Measurements from ENCODE around the gene AIFM1. TPM values are rescaled to one million over a fixed set of nuclear protein-coding genes. Genes with fewer than 3 reads are reported as not detected.
A peak's percentile ranks its signal among the peaks of the same experiment; 100 is the strongest.

The AIFM1 gene
- total RNA-seq, 1 donor, result 15.2 TPM

DNA sequence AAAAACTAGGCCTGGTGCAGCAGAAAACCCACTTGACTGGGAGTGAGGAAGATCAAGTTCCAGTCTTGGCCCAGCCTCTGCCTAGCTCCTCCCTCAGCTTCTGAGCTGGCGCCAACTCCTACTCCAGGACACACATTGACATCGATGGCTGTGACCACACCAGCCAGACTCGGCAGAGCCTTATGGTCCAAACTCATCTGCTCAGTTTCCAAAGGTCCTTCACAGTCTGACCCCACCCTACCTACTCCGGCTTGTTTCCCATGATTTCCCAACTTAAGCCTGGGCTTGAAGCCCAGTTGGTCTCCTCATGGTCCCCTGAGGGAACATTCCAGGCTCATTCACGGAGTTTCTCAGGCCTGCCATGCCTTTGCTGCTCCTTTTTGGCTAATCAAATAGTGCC is 65.5 kb downstream of the AIFM1 start:
- no peak overlapping the region for H2AFZ ChIP-seq (ENCODE audit: low read length)
- TF ChIP-seq, protein P1, sequence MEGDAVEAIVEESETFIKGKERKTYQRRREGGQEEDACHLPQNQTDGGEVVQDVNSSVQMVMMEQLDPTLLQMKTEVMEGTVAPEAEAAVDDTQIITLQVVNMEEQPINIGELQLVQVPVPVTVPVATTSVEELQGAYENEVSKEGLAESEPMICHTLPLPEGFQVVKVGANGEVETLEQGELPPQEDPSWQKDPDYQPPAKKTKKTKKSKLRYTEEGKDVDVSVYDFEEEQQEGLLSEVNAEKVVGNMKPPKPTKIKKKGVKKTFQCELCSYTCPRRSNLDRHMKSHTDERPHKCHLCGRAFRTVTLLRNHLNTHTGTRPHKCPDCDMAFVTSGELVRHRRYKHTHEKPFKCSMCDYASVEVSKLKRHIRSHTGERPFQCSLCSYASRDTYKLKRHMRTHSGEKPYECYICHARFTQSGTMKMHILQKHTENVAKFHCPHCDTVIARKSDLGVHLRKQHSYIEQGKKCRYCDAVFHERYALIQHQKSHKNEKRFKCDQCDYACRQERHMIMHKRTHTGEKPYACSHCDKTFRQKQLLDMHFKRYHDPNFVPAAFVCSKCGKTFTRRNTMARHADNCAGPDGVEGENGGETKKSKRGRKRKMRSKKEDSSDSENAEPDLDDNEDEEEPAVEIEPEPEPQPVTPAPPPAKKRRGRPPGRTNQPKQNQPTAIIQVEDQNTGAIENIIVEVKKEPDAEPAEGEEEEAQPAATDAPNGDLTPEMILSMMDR (IDR thresholded peaks at IDR 0.05; ENCODE audit: extremely low read depth, low read depth, low read length), result no peak
- H3K36me3 ChIP-seq (ENCODE audit: insufficient read depth, low read length), result no peaks in the 10 kb centered on the region
- H3K4me2 ChIP-seq (ENCODE audit: insufficient read depth, low read length), result peak overlapping the region; percentile 44
- peaks cover 20% of the 10 kb centered on the region for H4K20me1 ChIP-seq (ENCODE audit: insufficient read depth, low read length)
- peaks cover 70% of the 10 kb centered on the region for H3K79me2 ChIP-seq (ENCODE audit: insufficient read depth, low read length)
- H3K4me1 ChIP-seq (ENCODE audit: insufficient read depth, low read length), result peaks cover 25% of the 10 kb centered on the region
- H3K4me3 ChIP-seq (ENCODE audit: insufficient read depth, low read length), result no peak overlapping the region
- no peaks in the 10 kb centered on the region for H3K9me3 ChIP-seq (ENCODE audit: low read depth, low read length)
- H3K27me3 ChIP-seq (ENCODE audit: insufficient read depth, low read length), result no peaks in the 10 kb centered on the region
- peak; percentile 94 for DNase-seq (ENCODE audit: insufficient read length, low spot score, missing footprints)
- H3K27ac ChIP-seq (ENCODE audit: low read depth, low read length), result peak overlapping the region; percentile 84

DNA sequence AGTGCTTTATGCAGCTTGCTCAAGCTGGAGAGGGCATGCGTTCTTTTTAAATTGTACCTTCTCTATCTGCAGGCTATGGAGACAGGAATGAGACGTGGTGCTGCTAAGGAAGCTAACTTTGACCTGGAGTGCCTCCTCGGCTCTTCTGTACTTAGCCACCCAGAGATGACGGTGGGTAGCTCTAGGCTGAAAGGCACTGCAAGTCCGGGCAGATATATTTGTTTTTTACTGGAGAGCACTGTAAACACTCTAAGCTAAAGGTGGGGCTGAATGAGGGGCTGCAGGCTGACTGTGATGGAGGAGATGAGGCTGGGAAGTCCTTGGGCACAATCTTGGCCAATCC is 67.5 kb downstream of the AIFM1 start:
- Histone ChIP-seq H3K4me1 (ENCODE audit: insufficient read depth, low read length) (peaks cover 20% of the 10 kb centered on the region), H3K27me3 (ENCODE audit: insufficient read depth, low read length) (no peaks in the 10 kb centered on the region), H3K9me3 (ENCODE audit: low read depth, low read length) (no peaks in the 10 kb centered on the region), H3K36me3 (ENCODE audit: insufficient read depth, low read length) (no peaks in the 10 kb centered on the region), H3K4me2 (ENCODE audit: insufficient read depth, low read length) (no peak overlapping the region), H3K27ac (ENCODE audit: low read depth, low read length) (no peak overlapping the region), H4K20me1 (ENCODE audit: insufficient read depth, low read length) (peaks cover 8% of the 10 kb centered on the region), H3K4me3 (ENCODE audit: insufficient read depth, low read length) (no peak overlapping the region), H3K79me2 (ENCODE audit: insufficient read depth, low read length) (peaks cover 68% of the 10 kb centered on the region), H2AFZ (ENCODE audit: low read length) (no peak overlapping the region)
- TF ChIP-seq, protein P1 (IDR thresholded peaks at IDR 0.05; ENCODE audit: extremely low read depth, low read depth, low read length), result no peak
- no peak for DNase-seq (ENCODE audit: insufficient read length, low spot score, missing footprints)

DNA sequence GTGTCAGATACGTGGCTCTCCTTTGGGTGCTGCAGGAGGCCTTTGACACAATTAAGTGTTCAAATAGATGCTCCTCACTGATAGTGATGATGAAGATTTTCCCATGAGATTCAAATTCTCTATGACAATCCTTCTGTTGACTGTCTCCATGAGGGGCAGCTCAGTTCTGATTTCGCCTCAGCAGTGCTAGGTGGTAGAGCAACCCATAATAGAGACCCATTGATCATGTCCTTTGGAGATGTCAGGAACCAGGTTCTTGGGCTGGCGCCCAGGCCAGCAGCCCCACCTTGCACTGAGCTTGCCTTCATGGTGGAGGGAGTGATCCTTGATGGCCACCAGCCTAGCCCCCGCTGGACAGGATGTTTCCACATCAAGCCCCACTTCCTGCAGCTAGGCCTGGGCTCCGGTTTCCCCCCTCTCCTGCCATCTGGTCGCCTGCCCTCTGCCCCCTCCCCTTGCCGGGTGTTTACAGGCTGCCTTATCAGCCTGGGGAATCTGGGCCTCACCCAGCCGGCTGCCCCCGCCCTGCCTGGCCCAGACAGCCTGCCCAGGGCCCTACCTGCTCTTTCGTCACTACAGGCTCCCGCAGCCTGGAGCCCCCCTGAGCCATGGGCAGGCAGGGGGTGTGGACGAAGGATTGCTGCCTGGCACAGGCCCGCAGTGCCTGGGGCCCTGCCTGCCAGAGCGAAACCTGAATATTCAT is 68.0 kb downstream of the AIFM1 start:
- no peaks in the 10 kb centered on the region for H3K36me3 ChIP-seq (ENCODE audit: insufficient read depth, low read length)
- H3K9me3 ChIP-seq (ENCODE audit: low read depth, low read length), result no peaks in the 10 kb centered on the region
- peaks cover 8% of the 10 kb centered on the region for H4K20me1 ChIP-seq (ENCODE audit: insufficient read depth, low read length)
- H3K79me2 ChIP-seq (ENCODE audit: insufficient read depth, low read length), result peaks cover 68% of the 10 kb centered on the region
- peak; percentile 78 for DNase-seq (ENCODE audit: insufficient read length, low spot score, missing footprints)
- H3K27ac ChIP-seq (ENCODE audit: low read depth, low read length), result no peak overlapping the region
- no peak overlapping the region for H3K4me2 ChIP-seq (ENCODE audit: insufficient read depth, low read length)
- TF ChIP-seq, protein P1 (IDR thresholded peaks at IDR 0.05; ENCODE audit: extremely low read depth, low read depth, low read length), result no peak
- no peak overlapping the region for H3K4me3 ChIP-seq (ENCODE audit: insufficient read depth, low read length)
- H3K4me1 ChIP-seq (ENCODE audit: insufficient read depth, low read length), result peaks cover 20% of the 10 kb centered on the region
- H3K27me3 ChIP-seq (ENCODE audit: insufficient read depth, low read length), result no peaks in the 10 kb centered on the region
- no peak overlapping the region for H2AFZ ChIP-seq (ENCODE audit: low read length)

DNA sequence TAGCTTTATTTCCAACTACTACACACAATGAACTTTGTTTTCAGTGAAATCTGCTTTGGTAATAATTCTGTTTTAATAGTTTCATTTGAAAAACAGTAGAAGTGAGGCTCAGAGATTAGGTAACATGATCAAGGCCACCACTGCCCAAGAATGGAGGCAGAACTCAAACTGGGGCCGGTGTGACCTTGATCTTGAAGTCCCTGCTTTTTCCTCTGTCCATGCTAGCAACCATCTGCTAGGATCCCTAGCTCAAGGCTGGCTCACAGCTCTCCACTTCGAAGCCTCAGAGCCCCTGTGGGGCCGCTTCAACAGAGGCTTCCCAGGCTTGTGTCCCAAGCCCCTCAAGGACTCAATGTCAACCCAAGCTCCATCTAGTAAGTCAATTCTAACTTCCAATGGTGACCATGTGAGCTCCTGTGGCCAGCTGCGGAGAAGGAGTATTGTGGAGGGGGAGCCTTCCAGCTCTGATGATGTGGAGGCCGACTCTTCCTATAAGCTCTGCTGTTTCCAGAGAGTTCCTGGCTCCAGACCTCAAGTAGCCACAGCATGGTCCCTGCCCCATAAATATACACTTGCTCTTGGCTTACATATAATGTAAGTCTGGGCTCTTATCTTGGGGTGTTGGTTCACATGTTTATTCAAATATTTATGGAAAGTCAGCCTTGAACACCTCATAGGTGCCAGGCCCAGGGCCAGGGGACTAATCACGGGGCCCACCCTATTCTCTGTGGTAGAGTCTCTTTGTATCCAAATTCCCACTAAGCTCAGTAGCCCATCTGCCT is 70.2 kb downstream of the AIFM1 start:
- no peak overlapping the region for H3K4me3 ChIP-seq (ENCODE audit: insufficient read depth, low read length)
- peak; percentile 60 for DNase-seq (ENCODE audit: insufficient read length, low spot score, missing footprints)
- no peak overlapping the region for H3K4me2 ChIP-seq (ENCODE audit: insufficient read depth, low read length)
- peaks cover 13% of the 10 kb centered on the region for H4K20me1 ChIP-seq (ENCODE audit: insufficient read depth, low read length)
- H3K4me1 ChIP-seq (ENCODE audit: insufficient read depth, low read length), result peaks cover 14% of the 10 kb centered on the region
- TF ChIP-seq, protein P1 (IDR thresholded peaks at IDR 0.05; ENCODE audit: extremely low read depth, low read depth, low read length), result no peak
- H3K27ac ChIP-seq (ENCODE audit: low read depth, low read length), result no peak overlapping the region
- no peak overlapping the region for H2AFZ ChIP-seq (ENCODE audit: low read length)
- H3K27me3 ChIP-seq (ENCODE audit: insufficient read depth, low read length), result no peaks in the 10 kb centered on the region
- H3K36me3 ChIP-seq (ENCODE audit: insufficient read depth, low read length), result no peaks in the 10 kb centered on the region
- no peaks in the 10 kb centered on the region for H3K9me3 ChIP-seq (ENCODE audit: low read depth, low read length)
- H3K79me2 ChIP-seq (ENCODE audit: insufficient read depth, low read length), result peaks cover 74% of the 10 kb centered on the region
